K562 (cell line): ENCODE results near the gene YPEL1. TPM values are rescaled to one million over a fixed set of nuclear protein-coding genes. Genes with fewer than 3 reads are reported as not detected.
A peak's percentile ranks its signal among the peaks of the same experiment; 100 is the strongest.

ENCODE experiments used
- ATAC-seq: fragments of 200-7000 bp; cut with Tn5 transposase; 3 replicates; pipeline ENCODE4 v1.9.1; 2020; ENCODE audit warnings: moderate library complexity
- BruUV-seq: library from RNA; stranded (reverse); fragments of 400-500 nt; replicated peaks from 2 replicates; lab custom pipeline; 2021; lab: Mats Ljungman, UMichigan
- CTCF ChIA-PET: fragments of 300-600 bp; formaldehyde crosslinking; extraction: SDS; loops from one replicate; lab custom pipeline; 2021; ENCODE audit warnings: low intra/inter-chr PET ratio; lab: Yijun Ruan, JAX
- POLR2A ChIA-PET: fragments of 300-600, 350-650 bp; sonication (Branson Sonifier 250); formaldehyde crosslinking; extraction: SDS; loops from one replicate; lab custom pipeline; 2021; ENCODE audit warnings: antibody characterized with exemption, inconsistent platforms; lab: Yijun Ruan, JAX
- DNase-seq, 4 experiments: peaks; one replicate each; pipeline versions ENCODE4 v3.0.0 to v3.0.0-alpha.2; 2011 to 2018; ENCODE audit warnings: low spot score in 3 of 4, mixed read lengths in 3 of 4; ENCODE audit errors: extremely low read depth in 1 of 4
- FAIRE-seq: peaks from 2 replicates; lab custom pipeline; 2011; peaks lifted over from hg19 to GRCh38; lab: Jason Lieb, UNC
- H2AFZ ChIP-seq: 2 replicates; pipeline ENCODE4 v1.6.0; 2011; ENCODE audit warnings: low read depth, low read length, control low read depth, inconsistent platforms
- H3K27ac ChIP-seq: fragments of 200-600 bp; 3 replicates; pipeline ENCODE4 v1.8.0; 2011; ENCODE audit warnings: low read depth, mild to moderate bottlenecking, control low read depth, inconsistent platforms, low read length, moderate library complexity, mixed read lengths; ENCODE audit errors: extremely low read depth
- H3K27me3 ChIP-seq, 2 experiments: fragments of 300-600 bp in 1 of 2; 2 replicates in 1 of 2; 3 replicates in 1 of 2; pipeline versions ENCODE4 v1.6.0 to v1.8.0; 2011; ENCODE audit warnings: inconsistent platforms in 2 of 2, low read length in 2 of 2, mild to moderate bottlenecking in 1 of 2, mixed read lengths in 1 of 2, moderate library complexity in 1 of 2; ENCODE audit not compliant: control insufficient read depth in 2 of 2, insufficient read depth in 2 of 2
- H3K36me3 ChIP-seq: fragments of 300-600 bp; 3 replicates; pipeline ENCODE4 v1.8.0; 2011; ENCODE audit warnings: mild to moderate bottlenecking, low read length, inconsistent platforms; ENCODE audit not compliant: control insufficient read depth, insufficient read depth
- H3K4me1 ChIP-seq, 2 experiments: fragments of 200-600 bp in 1 of 2; replicated peaks in 1 of 2; 2 replicates in 1 of 2; 3 replicates in 1 of 2; pipeline versions ENCODE4 v1.5.1 to v1.8.0; 2011; ENCODE audit warnings: inconsistent platforms in 2 of 2, low read length in 2 of 2, mild to moderate bottlenecking in 1 of 2, mixed read lengths in 1 of 2, moderate library complexity in 1 of 2; ENCODE audit not compliant: control insufficient read depth in 2 of 2, insufficient read depth in 2 of 2
- H3K4me2 ChIP-seq: 2 replicates; pipeline ENCODE4 v1.6.1; 2011; ENCODE audit warnings: low read length, control low read depth, inconsistent platforms, mixed read lengths; ENCODE audit not compliant: insufficient read depth
- H3K4me3 ChIP-seq: fragments of 200-600 bp; sonication (generic), shearing (Covaris generic); 2 replicates; pipeline ENCODE4 v1.5.1; 2016; ENCODE audit warnings: control low read depth, inconsistent platforms
- H3K79me2 ChIP-seq: fragments of 200-600 bp; 3 replicates; pipeline ENCODE4 v1.8.0; 2011; ENCODE audit warnings: low read length, inconsistent platforms; ENCODE audit not compliant: control insufficient read depth, insufficient read depth
- H3K9ac ChIP-seq, 2 experiments: 2 replicates each; pipeline versions ENCODE4 v1.6.0 to v1.6.1; 2011; ENCODE audit warnings: low read depth in 2 of 2, low read length in 2 of 2, control low read depth in 1 of 2, inconsistent platforms in 1 of 2, mild to moderate bottlenecking in 1 of 2, mixed read lengths in 1 of 2; ENCODE audit not compliant: insufficient read depth in 1 of 2
- H3K9me1 ChIP-seq: one replicate; pipeline ENCODE4 v1.6.0; 2011; ENCODE audit warnings: inconsistent platforms, mild to moderate bottlenecking, low read length, moderate library complexity; ENCODE audit not compliant: control insufficient read depth, insufficient read depth
- H3K9me3 ChIP-seq: replicated peaks from 2 replicates; pipeline ENCODE4 v1.5.1; 2011; ENCODE audit warnings: low read depth, low read length, inconsistent platforms; ENCODE audit not compliant: control insufficient read depth, insufficient read depth
- H4K20me1 ChIP-seq: replicated peaks from 2 replicates; pipeline ENCODE4 v1.6.1; 2011; ENCODE audit warnings: low read length, inconsistent platforms, mixed read lengths; ENCODE audit not compliant: control insufficient read depth, insufficient read depth
- BHLHE40 ChIP-seq: IDR thresholded peaks from 2 replicates; pipeline ENCODE4 v1.6.1; 2011; ENCODE audit warnings: low read length, improper control_type of control experiment
- FOSL1 ChIP-seq: fragments of 200-800 bp; sonication (Bioruptor generic); conservative IDR thresholded peaks from 2 replicates; pipeline ENCODE4 v1.6.1; 2016; ENCODE audit warnings: missing genetic modification characterization, missing compliant biosample characterization
- GABPB1 ChIP-seq: sonication (generic); formaldehyde crosslinking; IDR thresholded peaks from 2 replicates; pipeline ENCODE4 v1.8.0; 2022; ENCODE audit warnings: mild to moderate bottlenecking, missing genetic modification reagents
- HNRNPLL ChIP-seq: fragments of 200-400 bp; formaldehyde crosslinking; IDR thresholded peaks from 2 replicates; pipeline ENCODE4 v1.6.1; 2017; ENCODE audit warnings: low read length, low read depth, mild to moderate bottlenecking; ENCODE audit not compliant: poor library complexity, severe bottlenecking
- NFE2 ChIP-seq: IDR thresholded peaks from 2 replicates; pipeline ENCODE4 v1.6.1; 2014; ENCODE audit warnings: antibody characterized with exemption, low read depth
- POLR3G ChIP-seq: IDR thresholded peaks from 2 replicates; pipeline ENCODE4 v1.6.1; 2011; ENCODE audit not compliant: insufficient read length, insufficient replicate concordance; ENCODE audit errors: extremely low read depth
- ZNF408 ChIP-seq: fragments of 250-450 bp; sonication (Bioruptor Pico); IDR thresholded peaks from 2 replicates; pipeline ENCODE4 v1.4.0; 2020; ENCODE audit warnings: low read depth, mild to moderate bottlenecking, moderate library complexity
- WGBS: fragments of 100-300 bp; shearing (Covaris generic); methylation state at CpG from one replicate; pipeline ENCODE4 v1.1.6; 2016; ENCODE audit warnings: low coverage, mixed read lengths; ENCODE audit not compliant: insufficient coverage; ENCODE audit errors: missing lambda C conversion rate; 5-methylcytosine and 5-hydroxymethylcytosine counted together
- in situ Hi-C: fragments of 300-500 bp; cut with MboI; formaldehyde crosslinking; loops from 4 replicates; pipeline ENCODE4 v1.15.0; 2018; ENCODE audit warnings: inconsistent platforms, mixed read lengths
- intact Hi-C: fragments of 100-400 bp; cut with micrococcal nuclease; formaldehyde crosslinking; loops from 2 replicates; pipeline ENCODE4 v1.14.2; 2022
- polyA plus RNA-seq, 8 experiments: library from polyadenylated mRNA; depleted of rRNA in 4 of 8; stranded (reverse) in 5 of 8; unstranded in 3 of 8; fragments of >200 nt; fragmentation: Nextera tagmentation in 2 of 8; fragmentation: Illumina TruSeq in 1 of 8; extraction: Ambion mirVana in 2 of 8; extraction: Trizol in 1 of 8; gene quantifications; 2 replicates each; pipeline versions ENCODE4 v1.2.1 to v1.2.3, GENCODE V29; 2011 to 2014; ENCODE audit warnings: inconsistent platforms in 1 of 8, missing spikeins in 1 of 8
- total RNA-seq, 7 experiments: library from RNA; depleted of rRNA in 6 of 7; stranded (reverse); fragments of >200 nt in 6 of 7; fragmentation: Illumina TruSeq in 2 of 7; extraction: Trizol in 2 of 7; gene quantifications; 2 replicates each; pipeline versions ENCODE4 v1.2.1 to v1.2.3, GENCODE V29; 2011 to 2021; ENCODE audit warnings: low replicate concordance in 1 of 7
- TF ChIP-seq, protein P1 (sequence below), 2 experiments: fragments of 450-650 bp; conservative IDR thresholded peaks; 2 replicates each; pipeline ENCODE4 v1.6.1; 2017; ENCODE audit warnings: mild to moderate bottlenecking in 2 of 2, moderate library complexity in 2 of 2
- TF ChIP-seq, protein P2 (sequence below): sonication (generic); formaldehyde crosslinking; IDR thresholded peaks from 2 replicates; pipeline ENCODE4 v1.8.0; 2023; ENCODE audit warnings: missing genetic modification reagents, mild to moderate bottlenecking, borderline replicate concordance
- TF ChIP-seq, protein P3 (sequence below): IDR thresholded peaks from 2 replicates; pipeline ENCODE4 v1.6.1; 2011; ENCODE audit warnings: borderline replicate concordance, low read depth, mild to moderate bottlenecking, moderate library complexity, low read length; ENCODE audit not compliant: insufficient read depth, poor library complexity, severe bottlenecking
- TF ChIP-seq, protein P4 (sequence below): sonication (generic); formaldehyde crosslinking; IDR thresholded peaks from 2 replicates; pipeline ENCODE4 v1.8.1; 2023; ENCODE audit warnings: mild to moderate bottlenecking, missing genetic modification reagents, moderate library complexity

YPEL1 gene
- total and polyA plus RNA-seq, 9 of the 15 experiments (the other 6 are each of a cell fraction or from before 2014, with no cell fraction given), result 0.07 to 2.2 (median 0.46) TPM

DNA sequence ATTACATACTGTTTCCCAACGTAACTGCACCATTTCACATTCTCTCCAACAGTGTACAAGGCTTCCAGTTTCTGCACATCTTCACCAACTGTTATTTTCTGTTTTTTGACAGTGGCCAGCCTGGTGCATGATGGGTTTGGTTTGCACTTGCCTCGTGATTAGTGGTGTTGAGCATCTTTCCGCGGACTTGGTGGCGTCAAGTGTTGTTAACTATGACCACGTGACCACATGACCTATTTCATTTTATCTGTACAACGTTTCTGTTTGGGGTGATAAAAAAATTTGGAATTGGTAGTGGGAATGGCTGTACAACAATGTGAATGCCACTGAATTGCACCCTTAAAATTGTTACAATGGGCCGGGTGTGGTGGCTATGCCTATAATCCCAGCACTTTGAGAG lies 2.5 kb upstream of the YPEL1 start:
- no peaks in the 10 kb centered on the region for H3K9me3 ChIP-seq
- DNase-seq, result peak in 2 of 4 experiments; percentile 34 to 39
- no peak overlapping the region for H3K9ac ChIP-seq
- ATAC-seq, result no peak
- 14% methylated on average over 8 of the region's 8 CpGs for WGBS
- H3K27me3 ChIP-seq, result peaks cover 47 to 49% of the 10 kb centered on the region in 2 experiments
- no TSS peak for BruUV-seq
- no peaks in the 10 kb centered on the region for H3K36me3 ChIP-seq
- H3K4me1 ChIP-seq, result peaks cover 17 to 29% of the 10 kb centered on the region in 2 experiments
- H3K27ac ChIP-seq, result no peak overlapping the region
- FAIRE-seq, result no peak
- H2AFZ ChIP-seq, result no peak overlapping the region; the same call in 1 of the 2 replicates
- H4K20me1 ChIP-seq, result peaks cover 8% of the 10 kb centered on the region; the same call in 1 of the 2 replicates
- no peak overlapping the region for H3K4me2 ChIP-seq
- no peak overlapping the region for H3K4me3 ChIP-seq
- in situ Hi-C loops, result no loop called here
- H3K79me2 ChIP-seq, result no peaks in the 10 kb centered on the region
- no peaks in the 10 kb centered on the region for H3K9me1 ChIP-seq
- intact Hi-C loops, result no loop called here
- ChIA-PET POLR2A (interaction anchor here (0.6 to 2.0 kb wide), 14 partner anchors 10 to 928 kb away, joined by 3 to 5 read pairs (median 4); no protein-coding TSS in a partner anchor), CTCF (no interaction called here)
- TF ChIP-seq, protein P1, sequence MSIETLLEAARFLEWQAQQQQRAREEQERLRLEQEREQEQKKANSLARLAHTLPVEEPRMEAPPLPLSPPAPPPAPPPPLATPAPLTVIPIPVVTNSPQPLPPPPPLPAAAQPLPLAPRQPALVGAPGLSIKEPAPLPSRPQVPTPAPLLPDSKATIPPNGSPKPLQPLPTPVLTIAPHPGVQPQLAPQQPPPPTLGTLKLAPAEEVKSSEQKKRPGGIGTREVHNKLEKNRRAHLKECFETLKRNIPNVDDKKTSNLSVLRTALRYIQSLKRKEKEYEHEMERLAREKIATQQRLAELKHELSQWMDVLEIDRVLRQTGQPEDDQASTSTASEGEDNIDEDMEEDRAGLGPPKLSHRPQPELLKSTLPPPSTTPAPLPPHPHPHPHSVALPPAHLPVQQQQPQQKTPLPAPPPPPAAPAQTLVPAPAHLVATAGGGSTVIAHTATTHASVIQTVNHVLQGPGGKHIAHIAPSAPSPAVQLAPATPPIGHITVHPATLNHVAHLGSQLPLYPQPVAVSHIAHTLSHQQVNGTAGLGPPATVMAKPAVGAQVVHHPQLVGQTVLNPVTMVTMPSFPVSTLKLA (conservative IDR thresholded peaks at IDR 0.05), result no peak
- TF ChIP-seq HNRNPLL (no peak), POLR3G (no peak), BHLHE40 (0 out of 2 replicates have a peak, but pooled peaks have one; percentile 9), FOSL1 (tag) (no peak), NFE2 (no peak), ZNF408 (no peak), GABPB1 (CRISPR knock-in tag) (no peak)
- TF ChIP-seq, protein P2, sequence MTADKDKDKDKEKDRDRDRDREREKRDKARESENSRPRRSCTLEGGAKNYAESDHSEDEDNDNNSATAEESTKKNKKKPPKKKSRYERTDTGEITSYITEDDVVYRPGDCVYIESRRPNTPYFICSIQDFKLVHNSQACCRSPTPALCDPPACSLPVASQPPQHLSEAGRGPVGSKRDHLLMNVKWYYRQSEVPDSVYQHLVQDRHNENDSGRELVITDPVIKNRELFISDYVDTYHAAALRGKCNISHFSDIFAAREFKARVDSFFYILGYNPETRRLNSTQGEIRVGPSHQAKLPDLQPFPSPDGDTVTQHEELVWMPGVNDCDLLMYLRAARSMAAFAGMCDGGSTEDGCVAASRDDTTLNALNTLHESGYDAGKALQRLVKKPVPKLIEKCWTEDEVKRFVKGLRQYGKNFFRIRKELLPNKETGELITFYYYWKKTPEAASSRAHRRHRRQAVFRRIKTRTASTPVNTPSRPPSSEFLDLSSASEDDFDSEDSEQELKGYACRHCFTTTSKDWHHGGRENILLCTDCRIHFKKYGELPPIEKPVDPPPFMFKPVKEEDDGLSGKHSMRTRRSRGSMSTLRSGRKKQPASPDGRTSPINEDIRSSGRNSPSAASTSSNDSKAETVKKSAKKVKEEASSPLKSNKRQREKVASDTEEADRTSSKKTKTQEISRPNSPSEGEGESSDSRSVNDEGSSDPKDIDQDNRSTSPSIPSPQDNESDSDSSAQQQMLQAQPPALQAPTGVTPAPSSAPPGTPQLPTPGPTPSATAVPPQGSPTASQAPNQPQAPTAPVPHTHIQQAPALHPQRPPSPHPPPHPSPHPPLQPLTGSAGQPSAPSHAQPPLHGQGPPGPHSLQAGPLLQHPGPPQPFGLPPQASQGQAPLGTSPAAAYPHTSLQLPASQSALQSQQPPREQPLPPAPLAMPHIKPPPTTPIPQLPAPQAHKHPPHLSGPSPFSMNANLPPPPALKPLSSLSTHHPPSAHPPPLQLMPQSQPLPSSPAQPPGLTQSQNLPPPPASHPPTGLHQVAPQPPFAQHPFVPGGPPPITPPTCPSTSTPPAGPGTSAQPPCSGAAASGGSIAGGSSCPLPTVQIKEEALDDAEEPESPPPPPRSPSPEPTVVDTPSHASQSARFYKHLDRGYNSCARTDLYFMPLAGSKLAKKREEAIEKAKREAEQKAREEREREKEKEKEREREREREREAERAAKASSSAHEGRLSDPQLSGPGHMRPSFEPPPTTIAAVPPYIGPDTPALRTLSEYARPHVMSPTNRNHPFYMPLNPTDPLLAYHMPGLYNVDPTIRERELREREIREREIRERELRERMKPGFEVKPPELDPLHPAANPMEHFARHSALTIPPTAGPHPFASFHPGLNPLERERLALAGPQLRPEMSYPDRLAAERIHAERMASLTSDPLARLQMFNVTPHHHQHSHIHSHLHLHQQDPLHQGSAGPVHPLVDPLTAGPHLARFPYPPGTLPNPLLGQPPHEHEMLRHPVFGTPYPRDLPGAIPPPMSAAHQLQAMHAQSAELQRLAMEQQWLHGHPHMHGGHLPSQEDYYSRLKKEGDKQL (CRISPR knock-in tag), result no peak
- TF ChIP-seq, protein P3, sequence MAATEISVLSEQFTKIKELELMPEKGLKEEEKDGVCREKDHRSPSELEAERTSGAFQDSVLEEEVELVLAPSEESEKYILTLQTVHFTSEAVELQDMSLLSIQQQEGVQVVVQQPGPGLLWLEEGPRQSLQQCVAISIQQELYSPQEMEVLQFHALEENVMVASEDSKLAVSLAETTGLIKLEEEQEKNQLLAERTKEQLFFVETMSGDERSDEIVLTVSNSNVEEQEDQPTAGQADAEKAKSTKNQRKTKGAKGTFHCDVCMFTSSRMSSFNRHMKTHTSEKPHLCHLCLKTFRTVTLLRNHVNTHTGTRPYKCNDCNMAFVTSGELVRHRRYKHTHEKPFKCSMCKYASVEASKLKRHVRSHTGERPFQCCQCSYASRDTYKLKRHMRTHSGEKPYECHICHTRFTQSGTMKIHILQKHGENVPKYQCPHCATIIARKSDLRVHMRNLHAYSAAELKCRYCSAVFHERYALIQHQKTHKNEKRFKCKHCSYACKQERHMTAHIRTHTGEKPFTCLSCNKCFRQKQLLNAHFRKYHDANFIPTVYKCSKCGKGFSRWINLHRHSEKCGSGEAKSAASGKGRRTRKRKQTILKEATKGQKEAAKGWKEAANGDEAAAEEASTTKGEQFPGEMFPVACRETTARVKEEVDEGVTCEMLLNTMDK, result no peak
- TF ChIP-seq, protein P4, sequence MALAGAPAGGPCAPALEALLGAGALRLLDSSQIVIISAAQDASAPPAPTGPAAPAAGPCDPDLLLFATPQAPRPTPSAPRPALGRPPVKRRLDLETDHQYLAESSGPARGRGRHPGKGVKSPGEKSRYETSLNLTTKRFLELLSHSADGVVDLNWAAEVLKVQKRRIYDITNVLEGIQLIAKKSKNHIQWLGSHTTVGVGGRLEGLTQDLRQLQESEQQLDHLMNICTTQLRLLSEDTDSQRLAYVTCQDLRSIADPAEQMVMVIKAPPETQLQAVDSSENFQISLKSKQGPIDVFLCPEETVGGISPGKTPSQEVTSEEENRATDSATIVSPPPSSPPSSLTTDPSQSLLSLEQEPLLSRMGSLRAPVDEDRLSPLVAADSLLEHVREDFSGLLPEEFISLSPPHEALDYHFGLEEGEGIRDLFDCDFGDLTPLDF (CRISPR knock-in tag), result peak; percentile 43; the same call in 1 of the 2 replicates
